ENCODE measurements around the gene OFD1.
A peak's percentile ranks its signal among the peaks of the same experiment; 100 is the strongest.

Gene OFD1

DNA sequence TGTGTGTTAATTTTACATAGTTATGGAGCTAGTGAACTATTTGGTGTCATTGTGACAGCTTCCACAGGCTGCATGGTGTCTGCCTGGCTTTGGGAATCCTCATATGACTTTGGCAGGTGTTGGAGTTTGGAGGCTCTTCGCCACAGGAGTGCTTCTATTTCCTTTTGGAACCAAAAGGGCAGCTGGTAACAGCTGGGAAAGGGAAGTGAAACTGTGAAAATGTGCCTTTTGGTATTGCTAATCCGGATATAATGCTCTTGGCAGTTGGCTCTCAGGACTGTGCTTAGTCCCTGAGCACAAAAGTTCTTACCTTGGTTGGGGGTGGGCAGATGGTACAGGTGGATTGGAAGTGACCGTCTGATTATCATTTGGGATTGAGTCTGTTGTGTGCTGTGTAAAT lies 18.1 kb downstream of the OFD1 start:
- no peak for DNase-seq

DNA sequence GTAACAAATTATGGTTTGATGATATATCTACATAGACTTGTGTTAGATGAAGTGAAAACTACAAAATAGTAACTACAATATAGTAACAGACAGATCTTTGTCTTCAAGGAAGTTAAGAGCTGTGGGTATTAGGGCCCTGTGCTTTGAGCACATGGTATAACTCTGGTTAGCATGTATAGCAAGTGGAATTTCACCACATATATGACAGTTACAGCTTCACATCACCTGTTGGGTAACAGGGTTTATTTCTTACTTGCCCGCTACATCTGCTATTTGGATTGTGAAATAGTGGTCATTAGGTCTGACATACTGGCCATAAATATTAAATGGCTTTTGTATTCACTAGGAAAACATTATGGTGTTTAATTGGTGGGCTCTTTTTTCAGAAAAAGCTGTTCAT lies 20.2 kb downstream of the OFD1 start:
- DNase-seq: no peak

DNA sequence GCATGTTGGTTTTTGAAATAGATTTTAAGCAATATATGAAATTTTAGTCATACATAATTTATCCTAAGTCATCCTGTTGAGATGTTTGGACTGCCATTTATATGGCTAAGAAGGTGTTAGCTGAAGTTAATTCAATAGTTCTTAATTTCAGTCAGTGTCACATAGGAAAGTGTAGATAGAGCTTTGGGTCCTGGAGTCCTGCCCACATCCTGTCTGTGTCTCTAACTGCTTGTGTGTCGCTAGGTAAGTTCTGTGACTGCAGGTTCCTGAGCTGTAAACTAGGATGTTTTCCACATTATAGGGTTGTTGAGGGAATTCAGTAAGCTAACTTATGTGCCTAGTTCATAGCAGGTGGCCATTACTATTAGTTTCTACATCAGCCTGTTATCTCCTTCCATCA lies 20.7 kb downstream of the OFD1 start:
- DNase-seq: no peak

DNA sequence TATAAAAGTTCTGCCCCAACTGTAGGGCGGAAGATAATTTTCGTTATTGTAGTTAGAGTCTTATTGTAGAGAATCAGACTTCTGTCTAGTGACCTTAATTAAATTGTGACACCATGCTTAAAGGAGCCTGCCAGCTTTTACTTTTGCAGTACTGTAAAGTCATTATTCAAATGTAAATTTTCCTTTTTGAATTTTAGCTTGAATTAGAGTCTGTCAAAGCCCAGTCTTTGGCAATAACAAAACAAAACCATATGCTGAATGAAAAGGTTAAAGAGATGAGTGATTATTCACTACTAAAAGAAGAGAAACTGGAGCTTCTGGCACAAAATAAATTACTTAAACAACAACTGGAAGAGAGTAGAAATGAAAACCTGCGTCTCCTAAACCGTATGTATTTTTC lies 21.8 kb downstream of the OFD1 start:
- DNase-seq: no peak

DNA sequence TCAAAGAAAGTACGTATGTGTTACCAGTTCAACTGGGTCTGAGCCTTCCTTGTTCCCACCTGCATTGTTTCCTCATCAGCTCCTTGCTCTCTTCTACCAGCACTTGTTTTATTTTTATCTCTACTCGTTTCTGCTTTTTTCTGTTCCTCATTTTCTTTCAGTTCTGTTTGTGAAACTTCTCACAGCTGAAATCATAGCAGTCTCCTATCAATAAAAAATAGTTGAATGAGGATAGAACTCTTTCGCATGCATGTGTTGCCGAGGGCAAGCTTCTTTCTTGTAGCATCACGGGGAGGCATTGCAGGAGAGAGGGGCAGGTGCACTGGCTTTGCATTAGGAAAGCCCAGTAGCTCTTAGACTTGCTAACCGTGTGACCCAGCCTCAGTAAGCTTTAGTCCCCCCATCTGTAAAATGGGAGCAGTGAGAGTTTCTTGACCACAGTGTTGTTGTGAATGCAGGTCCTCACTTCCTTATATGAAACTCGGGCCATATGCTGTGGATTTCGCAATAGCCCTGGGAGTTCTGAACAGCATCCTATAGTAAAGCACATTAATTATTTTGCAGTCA lies 24.7 kb downstream of the OFD1 start:
- no peak for DNase-seq

DNA sequence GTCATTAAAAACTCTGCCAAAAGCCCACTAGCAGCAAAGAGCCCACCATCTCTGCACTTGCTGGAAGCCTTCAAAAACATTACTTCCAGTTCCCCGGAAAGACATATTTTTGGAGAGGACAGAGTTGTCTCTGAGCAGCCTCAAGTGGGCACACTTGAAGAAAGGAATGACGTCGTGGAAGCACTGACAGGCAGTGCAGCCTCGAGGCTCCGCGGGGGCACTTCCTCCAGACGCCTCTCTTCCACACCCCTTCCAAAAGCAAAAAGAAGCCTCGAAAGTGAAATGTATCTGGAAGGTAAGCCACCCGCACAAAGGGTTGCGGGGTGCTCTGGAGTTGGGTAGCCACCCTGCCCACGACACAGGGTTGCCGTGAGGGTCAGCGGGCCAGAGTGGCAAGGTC lies 25.9 kb downstream of the OFD1 start:
- no peak for DNase-seq

DNA sequence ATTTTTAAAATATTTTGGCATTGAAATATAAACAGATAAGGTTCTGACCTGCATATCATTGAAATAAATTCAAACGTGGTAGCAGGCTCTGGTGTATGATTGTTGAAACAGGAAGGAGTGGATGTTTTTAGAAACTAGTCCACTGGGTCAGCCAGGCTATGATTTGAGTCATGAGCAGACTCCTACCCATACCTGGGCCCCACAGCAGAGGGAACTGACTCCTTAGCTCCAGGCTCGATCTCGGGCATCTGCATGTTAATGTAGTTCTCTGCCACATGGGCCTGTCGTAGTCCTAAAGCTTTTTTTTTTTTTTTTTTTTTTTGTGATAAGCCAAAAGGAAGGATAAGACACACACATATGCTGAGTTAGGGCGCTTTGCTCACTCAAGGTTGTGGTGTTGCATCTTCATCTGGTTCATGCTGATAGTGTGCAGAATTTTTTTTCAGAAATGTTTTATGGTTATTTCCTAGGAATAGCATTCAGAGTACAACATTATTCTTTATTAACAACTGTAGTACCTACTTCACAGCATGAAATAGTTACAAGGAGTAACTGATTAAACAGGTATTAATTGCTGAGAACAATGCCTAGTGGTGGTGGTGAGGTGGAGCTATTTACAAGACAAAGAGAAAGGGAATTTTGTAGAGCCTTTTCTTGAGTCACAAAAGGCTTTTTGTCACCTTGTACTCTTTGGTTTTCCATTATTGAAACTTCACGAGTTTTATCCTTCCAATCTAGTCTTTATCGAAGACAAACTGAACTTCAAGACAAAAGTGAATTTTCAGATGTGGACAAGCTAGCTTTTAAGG lies 27.3 kb downstream of the OFD1 start:
- peak; percentile 65 for DNase-seq

DNA sequence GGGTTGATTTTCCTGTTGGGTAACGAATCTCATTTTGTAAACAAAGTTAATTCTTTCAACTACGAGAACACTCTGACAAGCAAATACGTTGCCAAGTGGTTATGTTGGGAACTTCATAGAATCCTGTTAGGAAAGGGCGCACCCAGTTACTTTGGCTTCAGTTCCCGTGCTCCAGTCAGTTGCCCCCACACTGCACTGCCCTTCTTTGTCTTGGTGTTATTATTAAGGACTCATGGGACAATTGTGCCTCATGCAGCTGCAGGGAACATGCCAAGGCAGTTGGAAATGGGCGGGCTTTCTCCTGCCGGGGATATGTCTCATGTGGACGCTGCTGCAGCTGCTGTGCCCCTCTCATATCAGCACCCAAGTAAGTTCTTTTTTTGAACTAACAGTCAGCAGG lies 28.9 kb downstream of the OFD1 start:
- DNase-seq: no peak

DNA sequence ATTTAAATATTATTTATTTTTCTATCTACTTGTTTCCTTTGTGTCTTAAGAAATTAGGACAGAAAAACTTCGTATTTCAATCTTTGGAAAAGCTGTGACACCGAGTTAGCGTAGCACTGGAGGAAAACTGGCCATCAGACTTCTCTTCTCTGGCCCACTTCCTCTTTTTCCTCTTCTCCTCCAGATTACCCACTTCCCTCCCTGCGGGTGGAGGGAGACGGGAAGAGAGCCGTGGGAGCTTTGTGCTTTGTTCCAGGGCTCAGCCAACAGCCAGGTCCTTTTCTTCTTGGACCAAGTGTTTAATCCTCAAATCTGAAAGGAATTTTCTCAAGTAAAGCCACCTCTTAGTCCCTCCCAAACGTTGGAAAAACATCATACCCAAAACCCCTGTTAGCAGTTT lies 29.7 kb downstream of the OFD1 start:
- no peak for DNase-seq

DNA sequence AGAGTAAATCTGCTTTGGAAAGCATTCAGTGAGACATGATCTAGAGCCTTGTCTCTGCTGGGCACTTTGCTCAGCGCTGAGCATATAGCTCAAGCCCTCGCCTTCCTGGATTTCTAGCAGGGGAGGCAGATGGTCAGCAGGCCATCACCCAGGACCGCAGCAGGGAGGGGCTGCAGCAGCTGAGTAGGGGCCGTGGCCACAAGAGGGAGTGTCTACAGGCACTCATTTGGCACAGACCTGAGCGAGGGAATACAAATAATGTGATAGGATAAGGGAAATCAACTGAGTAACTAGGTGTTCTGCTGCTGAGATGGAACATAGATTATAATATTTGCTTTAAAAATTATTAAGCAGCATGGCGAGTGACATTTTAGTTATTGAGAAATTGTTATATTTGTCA lies 30.2 kb downstream of the OFD1 start:
- DNase-seq: no peak

DNA sequence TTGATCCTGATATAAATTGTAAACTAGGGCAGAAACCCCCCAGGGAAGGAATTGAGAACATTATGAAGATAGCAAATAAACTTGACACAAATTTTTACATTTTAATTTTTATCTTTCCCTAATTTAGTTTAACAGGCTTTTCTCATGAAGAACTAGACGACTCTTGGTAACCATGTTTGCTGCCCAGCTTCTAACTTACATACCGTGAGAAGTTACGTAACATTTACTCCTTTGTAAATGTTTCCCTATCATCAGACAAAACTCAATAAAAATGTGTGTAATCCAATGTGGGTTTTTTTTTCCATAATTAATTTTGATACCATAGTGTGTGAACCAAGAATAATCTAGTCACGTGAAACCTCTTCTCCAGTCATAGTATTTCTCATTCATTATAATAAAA lies 34.4 kb downstream of the OFD1 start:
- DNase-seq: no peak

DNA sequence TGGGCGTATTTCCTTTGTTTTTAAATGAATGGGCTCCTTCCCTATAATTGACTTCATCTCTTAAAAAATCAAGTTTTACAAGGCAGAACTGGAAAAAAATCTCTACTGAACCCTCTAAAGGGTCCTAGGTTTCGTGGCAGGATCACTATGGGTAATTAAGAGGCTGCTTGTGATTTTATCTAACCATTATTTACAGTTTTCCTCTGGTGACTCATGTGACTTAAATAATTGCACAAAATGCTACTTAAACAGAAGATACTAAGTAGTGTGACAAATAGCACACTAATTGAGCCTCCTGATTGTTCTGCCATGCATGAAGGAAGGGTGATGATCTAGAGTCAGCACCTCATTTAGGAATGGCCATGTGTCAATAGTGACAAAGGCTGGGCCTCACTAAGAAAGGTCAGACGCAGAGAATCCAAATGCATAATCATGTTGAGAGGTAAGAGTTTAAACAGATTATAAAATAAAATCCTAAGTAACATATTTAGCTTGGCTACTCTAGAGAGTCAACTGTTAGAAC lies 35.5 kb downstream of the OFD1 start:
- DNase-seq: no peak

DNA sequence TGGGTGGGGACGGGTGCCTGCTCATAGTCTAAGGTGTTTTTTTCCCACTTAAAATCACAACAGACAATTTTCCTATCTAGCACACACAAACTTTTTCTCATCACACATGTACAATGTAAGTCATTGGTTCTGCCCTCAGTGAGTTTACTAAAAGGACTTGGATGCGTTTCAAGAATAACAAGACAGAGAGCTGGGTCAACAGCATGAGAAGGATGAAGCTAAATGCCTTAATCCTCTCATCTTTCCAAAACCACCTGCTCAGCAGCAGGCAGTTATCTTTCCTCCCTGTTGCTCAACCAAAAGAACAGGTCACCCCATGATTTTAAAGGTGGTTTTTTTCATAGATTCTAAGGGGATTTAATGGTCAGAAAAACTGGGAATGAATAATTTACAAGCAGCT lies 40.1 kb downstream of the OFD1 start:
- DNase-seq: no peak

DNA sequence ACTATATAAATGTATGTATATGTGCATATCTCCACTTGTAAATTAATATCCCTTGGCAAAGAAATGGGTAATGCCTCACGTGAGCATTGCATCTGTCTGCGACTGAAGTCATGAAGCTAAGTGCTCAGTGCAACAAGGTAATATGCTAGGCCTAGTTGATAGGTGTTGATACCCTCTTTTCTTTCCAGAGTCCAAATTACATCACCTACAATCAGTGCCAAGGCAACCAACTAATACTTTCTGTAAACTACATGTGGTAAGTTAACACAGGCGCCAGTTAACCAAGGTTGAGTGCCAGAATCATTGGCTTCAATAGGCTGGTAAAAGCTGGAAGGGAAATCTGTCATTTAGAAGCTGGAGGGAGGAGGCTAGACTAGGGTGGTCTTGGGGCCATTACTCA lies 41.3 kb downstream of the OFD1 start:
- no peak for DNase-seq

DNA sequence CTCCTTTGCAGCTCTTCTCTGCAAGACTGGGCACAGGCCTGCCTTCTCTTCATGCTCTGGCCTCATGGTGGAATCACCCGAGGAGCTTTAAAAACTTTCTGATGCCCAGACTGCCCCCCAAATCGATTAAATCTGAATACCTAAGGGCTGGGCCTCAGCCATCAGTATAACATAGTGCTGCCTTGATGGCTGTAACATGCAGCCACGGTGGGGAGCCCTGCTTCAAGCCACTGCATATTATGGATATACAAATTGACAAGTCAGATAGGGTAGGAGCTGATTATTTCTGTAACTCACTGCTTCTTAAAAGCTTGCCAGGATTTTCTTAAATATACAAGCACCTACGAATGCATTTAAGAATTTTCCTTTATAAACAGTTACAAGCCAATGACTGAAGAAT lies 41.8 kb downstream of the OFD1 start:
- DNase-seq: no peak

DNA sequence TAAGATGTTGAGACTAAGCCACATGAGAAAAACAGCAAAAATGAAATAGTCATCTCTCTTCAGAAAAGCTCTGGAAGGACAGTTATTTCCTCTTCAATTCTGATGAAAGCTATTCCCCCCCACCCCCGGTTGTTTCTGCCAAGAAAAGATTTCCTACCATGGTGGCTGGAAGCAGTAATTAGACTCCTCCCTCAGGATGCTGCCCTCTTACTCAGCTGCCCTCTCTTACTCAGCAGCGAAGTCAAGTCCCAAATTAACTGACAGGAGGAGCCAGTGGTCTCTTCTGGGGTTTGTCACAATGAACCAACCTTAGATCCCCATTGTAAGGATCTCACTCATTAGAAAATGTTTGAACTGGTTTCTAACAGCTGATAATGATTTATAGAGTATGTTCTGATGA lies 44.4 kb downstream of the OFD1 start:
- no peak for DNase-seq

DNA sequence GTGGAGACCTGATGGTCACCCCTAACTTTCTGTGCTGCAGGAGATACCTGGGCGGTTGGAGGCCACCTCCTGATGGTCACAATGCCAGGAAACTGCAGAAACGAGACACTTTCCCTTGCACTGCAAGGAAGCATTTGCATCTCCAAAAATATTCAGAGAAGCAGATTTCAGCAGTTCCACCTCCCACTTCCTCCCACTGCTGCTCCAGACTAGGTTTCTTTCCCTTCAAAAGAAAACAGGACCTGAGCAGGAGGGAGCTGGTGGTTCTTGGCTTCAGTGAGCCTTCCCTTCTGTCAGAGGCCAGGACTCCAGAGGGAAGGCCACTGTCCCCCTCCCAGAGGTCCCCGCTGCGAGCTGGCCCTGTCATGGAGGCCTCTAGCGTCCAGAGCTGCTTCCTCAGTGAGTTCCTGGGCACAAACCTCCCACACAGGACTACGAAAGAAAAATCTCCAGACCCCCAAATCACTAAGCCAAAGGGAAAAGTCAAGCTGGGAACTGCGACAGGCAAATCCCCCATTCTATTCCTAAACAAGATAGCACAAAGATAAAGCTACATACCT lies 46.4 kb downstream of the OFD1 start:
- DNase-seq: no peak

DNA sequence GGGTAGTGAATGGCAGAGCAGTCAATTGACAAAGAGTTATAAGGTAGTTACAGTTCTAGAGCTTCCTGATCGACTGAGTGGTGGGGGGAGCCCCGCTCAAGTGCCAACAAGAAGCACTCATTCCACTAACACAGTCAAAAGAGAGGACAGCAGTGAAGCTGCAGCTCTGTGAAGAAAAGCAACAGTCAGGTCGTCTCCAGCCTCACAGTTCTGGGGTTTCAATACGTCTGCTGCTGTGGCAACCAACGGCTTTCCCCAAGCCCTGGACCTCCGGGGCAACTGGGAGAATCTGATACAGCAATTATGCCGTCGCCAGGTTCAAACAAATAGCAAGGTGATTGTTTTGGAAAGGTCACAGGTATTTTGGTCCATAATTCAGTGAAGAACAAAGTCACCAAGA lies 51.5 kb downstream of the OFD1 start:
- no peak for DNase-seq

DNA sequence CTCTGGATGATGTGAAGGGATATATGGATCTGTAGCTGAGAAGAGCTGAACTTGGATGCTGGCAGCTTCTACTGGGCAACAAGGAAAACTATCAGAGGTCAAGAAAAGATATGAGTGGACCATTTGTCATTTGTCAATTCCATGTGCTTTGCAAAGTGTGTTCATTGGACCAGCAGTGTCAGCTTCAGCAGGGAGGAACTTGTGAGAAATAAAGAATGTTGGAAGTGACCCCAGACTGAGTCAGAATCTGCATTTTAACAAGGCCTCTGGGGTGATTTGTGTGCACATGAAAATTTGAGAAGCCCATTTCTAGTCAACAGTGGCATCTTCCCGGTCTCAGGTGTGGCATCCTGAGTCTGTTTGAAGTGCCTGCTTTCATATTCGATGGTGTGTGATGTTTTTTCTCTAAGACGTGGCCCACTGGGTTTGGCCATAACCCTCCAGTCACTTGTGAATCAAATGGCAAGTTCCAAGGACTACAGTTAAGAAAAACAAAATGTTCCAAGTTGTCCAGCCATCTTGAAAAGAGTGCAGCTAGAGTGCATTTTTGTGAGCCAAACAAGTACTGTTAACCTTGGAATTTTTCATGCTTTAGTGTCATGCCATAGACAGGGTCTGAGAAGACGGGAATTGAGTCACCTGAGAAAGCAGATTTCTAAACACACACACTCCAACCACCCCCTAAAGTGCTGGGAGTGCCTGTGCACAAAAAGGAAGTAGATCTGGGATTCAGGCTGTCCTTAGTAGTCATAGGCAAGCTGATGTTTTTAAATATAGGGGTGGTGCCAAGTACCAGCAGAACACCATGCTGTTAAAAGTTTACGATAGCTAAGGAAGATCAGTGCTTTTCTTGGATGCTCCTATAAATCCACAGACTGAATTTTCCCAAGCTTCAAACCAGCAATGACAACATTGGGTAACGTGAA lies 55.9 kb downstream of the OFD1 start:
- DNase-seq: no peak

DNA sequence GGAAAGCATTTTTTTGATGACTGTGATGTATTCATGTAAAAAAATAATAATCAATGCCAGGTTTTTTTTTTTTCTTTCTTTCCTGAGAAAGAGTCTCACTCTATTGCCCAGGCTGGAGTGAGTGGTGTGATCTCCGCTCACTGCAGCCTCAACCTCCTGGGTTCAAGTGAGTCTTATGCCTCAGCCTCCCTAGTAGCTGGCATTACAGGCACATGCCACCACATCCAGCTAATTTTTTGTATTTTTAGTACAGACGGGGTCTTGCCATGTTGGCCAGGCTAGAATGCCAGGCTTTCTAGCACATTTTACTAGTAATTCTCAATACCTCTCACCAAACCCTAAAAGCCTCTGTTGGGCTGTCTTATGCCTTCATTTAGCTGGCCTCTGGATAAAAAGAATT lies 56.6 kb downstream of the OFD1 start:
- no peak for DNase-seq

DNA sequence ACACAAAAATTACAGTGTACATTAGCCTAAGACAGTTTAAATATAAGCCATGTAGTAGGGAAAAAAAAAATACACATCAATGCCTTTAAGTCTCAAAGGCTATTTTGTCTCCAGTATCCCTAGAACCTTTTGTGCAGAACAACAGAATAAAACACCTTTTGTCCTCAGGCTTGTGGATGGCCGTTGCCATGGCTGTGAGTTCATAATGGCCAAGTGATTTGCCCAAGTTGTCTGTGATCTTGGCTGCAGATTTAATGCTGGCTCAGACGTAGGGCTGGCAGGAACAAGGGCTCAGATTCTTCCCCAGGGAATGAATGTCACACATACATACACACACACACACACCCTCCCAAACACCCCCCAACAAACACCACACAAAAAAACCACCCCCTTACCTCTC lies 57.0 kb downstream of the OFD1 start:
- no peak for DNase-seq

DNA sequence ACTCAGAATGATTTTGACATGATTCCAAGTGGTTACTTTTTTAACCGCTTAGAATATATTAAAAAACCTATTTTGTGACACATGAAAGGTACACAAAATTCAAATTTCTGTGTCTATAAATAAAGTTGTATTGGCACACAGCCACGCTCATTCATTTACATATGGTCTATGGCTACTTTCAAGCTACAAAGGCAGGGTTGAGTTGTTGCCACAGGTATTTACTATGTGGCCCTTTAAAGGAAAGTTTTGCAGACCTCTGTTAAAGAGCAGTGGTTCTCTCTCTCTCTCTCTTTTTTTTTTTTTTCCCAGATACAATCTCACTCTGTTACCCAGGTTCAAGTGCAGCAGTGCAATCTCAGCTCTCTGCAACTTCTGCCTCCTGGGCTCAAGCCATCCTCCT lies 59.3 kb downstream of the OFD1 start:
- DNase-seq: no peak

DNA sequence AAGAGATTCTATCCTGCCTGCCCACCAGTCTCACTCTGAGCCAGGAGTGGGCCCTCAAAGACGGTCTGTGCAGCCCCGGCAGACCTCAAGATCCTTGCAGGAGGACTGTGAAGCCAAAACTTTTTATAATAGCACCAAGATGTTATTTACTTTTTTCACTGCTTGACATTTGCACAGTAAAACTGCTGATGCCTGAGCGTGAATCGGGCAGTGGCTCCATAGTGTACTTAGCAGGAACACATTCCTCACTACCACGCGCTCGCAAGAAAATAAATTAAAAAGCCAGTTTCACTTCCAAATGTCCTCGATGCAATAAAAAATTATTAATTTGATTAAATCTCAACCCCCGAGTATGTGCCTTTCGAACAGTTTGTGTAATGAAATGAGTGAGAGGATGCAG lies 59.9 kb downstream of the OFD1 start:
- no peak for DNase-seq
